HL-60 (cell line): ENCODE data around the gene RASL11A.
"Not testable (repeated sequence)": the region's sequence is repeated elsewhere in the genome, so short reads cannot be mapped to it uniquely, and the experiment has no call there.

Source experiments
- DNase-seq, 2 experiments: peaks; one replicate each; pipeline ENCODE4 v3.0.0-alpha.2; 2010 to 2020; ENCODE audit warnings: low read depth in 1 of 2, low spot score in 1 of 2
- H3K27ac ChIP-seq: fragments of 250-450 bp; sonication (Bioruptor Pico); replicated peaks from 2 replicates; pipeline ENCODE4 v1.5.1; 2020; ENCODE audit warnings: mild to moderate bottlenecking, moderate library complexity
- H3K27me3 ChIP-seq: fragments of 250-450 bp; sonication (Bioruptor Pico); 2 replicates; pipeline ENCODE4 v1.5.1; 2021; ENCODE audit warnings: mild to moderate bottlenecking, moderate library complexity; ENCODE audit not compliant: insufficient read depth, poor library complexity, severe bottlenecking
- H3K4me3 ChIP-seq: replicated peaks from 2 replicates; pipeline ENCODE4 v1.5.1; 2011; ENCODE audit warnings: mild to moderate bottlenecking, control low read depth, low read length; ENCODE audit not compliant: insufficient read depth
- CTCF ChIP-seq: IDR thresholded peaks from one replicate; pipeline ENCODE4 v1.5.1; 2011; ENCODE audit warnings: low read length, control low read depth, inconsistent platforms; ENCODE audit not compliant: insufficient read depth
- GABPA ChIP-seq: IDR thresholded peaks from 2 replicates; pipeline ENCODE4 v1.6.1; 2012; ENCODE audit warnings: low read depth
- POLR2AphosphoS5 ChIP-seq: IDR thresholded peaks from 2 replicates; pipeline ENCODE4 v1.6.1; 2012; ENCODE audit warnings: low read depth
- REST ChIP-seq: IDR thresholded peaks from 2 replicates; pipeline ENCODE4 v1.6.1; 2012; ENCODE audit warnings: low read depth; ENCODE audit not compliant: insufficient replicate concordance
- SPI1 ChIP-seq: IDR thresholded peaks from 2 replicates; pipeline ENCODE4 v1.6.1; 2012; ENCODE audit warnings: low read depth, mild to moderate bottlenecking, borderline replicate concordance

RASL11A gene

GRCh38 chr13:27295096-27295495 is 24.5 kb downstream of the RASL11A start:
- peaks cover 13% of the 10 kb centered on the region for H3K27me3 ChIP-seq
- DNase-seq, result no peak
- TF ChIP-seq REST (no peak), GABPA (no peak), CTCF (no peak), SPI1 (no peak), POLR2AphosphoS5 (no peak)
- H3K27ac ChIP-seq, result no peak overlapping the region
- no peak overlapping the region for H3K4me3 ChIP-seq

GRCh38 chr13:27295660-27296059 is 25.0 kb downstream of the RASL11A start:
- no peak overlapping the region for H3K27ac ChIP-seq
- TF ChIP-seq REST, result no peak
- TF ChIP-seq SPI1, result no peak
- TF ChIP-seq CTCF, result no peak
- TF ChIP-seq POLR2AphosphoS5, result no peak
- no peak for TF ChIP-seq GABPA
- H3K27me3 ChIP-seq, result peaks cover 16% of the 10 kb centered on the region
- no peak overlapping the region for H3K4me3 ChIP-seq
- no peak for DNase-seq

GRCh38 chr13:27296496-27296895 is 25.9 kb downstream of the RASL11A start:
- no peak for TF ChIP-seq SPI1
- no peak for TF ChIP-seq POLR2AphosphoS5
- Histone ChIP-seq H3K4me3 (no peak overlapping the region), H3K27ac (no peak overlapping the region), H3K27me3 (peaks cover 16% of the 10 kb centered on the region)
- DNase-seq, result no peak

- Histone ChIP-seq H3K27ac (no peak overlapping the region), H3K27me3 (peaks cover 7% of the 10 kb centered on the region), H3K4me3 (no peak overlapping the region)
- DNase-seq, result no peak
- TF ChIP-seq GABPA (no peak), SPI1 (no peak), POLR2AphosphoS5 (no peak), CTCF (no peak), REST (no peak)
Measured at GRCh38 chr13:27298849-27299248, 28.2 kb downstream of the RASL11A start.

- not testable (repeated sequence) for H3K27ac ChIP-seq, H3K27me3 ChIP-seq, DNase-seq, H3K4me3 ChIP-seq
Measured at GRCh38 chr13:27300406-27300805, 29.8 kb downstream of the RASL11A start.
